Keratinocyte (primary cell): Measurements from ENCODE around the gene SLC4A5. TPM values are rescaled to one million over a fixed set of nuclear protein-coding genes. Genes with fewer than 3 reads are reported as not detected.

Experiments
- DNase-seq: peaks from one replicate; pipeline ENCODE4 v3.0.0-alpha.2; 2011; ENCODE audit warnings: low read depth, missing footprints, low spot score
- FAIRE-seq: peaks from 2 replicates; lab custom pipeline; 2011; peaks lifted over from hg19 to GRCh38; lab: Jason Lieb, UNC
- H2AFZ ChIP-seq: 2 replicates; pipeline ENCODE4 v1.6.0; 2012; ENCODE audit warnings: low read length, control low read depth, inconsistent platforms; ENCODE audit not compliant: control insufficient read depth
- H3K27ac ChIP-seq: 2 replicates; pipeline ENCODE4 v1.5.1; 2011; ENCODE audit warnings: low read length; ENCODE audit not compliant: control insufficient read depth, insufficient read depth
- H3K27me3 ChIP-seq: 3 replicates; pipeline ENCODE4 v1.6.0; 2011; ENCODE audit warnings: low read length; ENCODE audit not compliant: control insufficient read depth, insufficient read depth; ENCODE audit errors: extremely low read depth
- H3K36me3 ChIP-seq, 2 experiments: 2 replicates in 1 of 2; 3 replicates in 1 of 2; pipeline ENCODE4 v1.5.1; 2011; ENCODE audit warnings: low read length in 2 of 2, mild to moderate bottlenecking in 1 of 2; ENCODE audit not compliant: control insufficient read depth in 2 of 2, insufficient read depth in 2 of 2; ENCODE audit errors: extremely low read depth in 1 of 2
- H3K4me1 ChIP-seq: 3 replicates; pipeline ENCODE4 v1.5.1; 2011; ENCODE audit warnings: low read length; ENCODE audit not compliant: control insufficient read depth, insufficient read depth; ENCODE audit errors: extremely low read depth
- H3K4me2 ChIP-seq: 3 replicates; pipeline ENCODE4 v1.6.0; 2011; ENCODE audit warnings: low read depth, low read length; ENCODE audit not compliant: control insufficient read depth, insufficient read depth; ENCODE audit errors: extremely low read depth
- H3K4me3 ChIP-seq, 3 experiments: fragments of 200-600 bp in 1 of 3; sonication (generic) in 1 of 3; 2 replicates in 2 of 3; 3 replicates in 1 of 3; pipeline ENCODE4 v1.5.1; 2011 to 2016; ENCODE audit warnings: low read length in 3 of 3, mild to moderate bottlenecking in 3 of 3, control low read depth in 2 of 3, inconsistent platforms in 1 of 3, low read depth in 1 of 3, mixed read lengths in 1 of 3, mixed run types in 1 of 3, moderate library complexity in 1 of 3; ENCODE audit not compliant: control insufficient read depth in 2 of 3, insufficient read depth in 2 of 3; ENCODE audit errors: extremely low read depth in 1 of 3
- H3K79me2 ChIP-seq: 2 replicates; pipeline ENCODE4 v1.6.0; 2012; ENCODE audit warnings: low read length; ENCODE audit not compliant: control insufficient read depth, insufficient read depth
- H3K9ac ChIP-seq: 3 replicates; pipeline ENCODE4 v1.6.0; 2011; ENCODE audit warnings: low read length; ENCODE audit not compliant: control insufficient read depth, insufficient read depth; ENCODE audit errors: extremely low read depth
- H3K9me1 ChIP-seq: 3 replicates; pipeline ENCODE4 v1.6.0; 2011; ENCODE audit warnings: low read length; ENCODE audit not compliant: control insufficient read depth, insufficient read depth; ENCODE audit errors: extremely low read depth
- H3K9me3 ChIP-seq: 2 replicates; pipeline ENCODE4 v1.5.1; 2012; ENCODE audit warnings: low read depth, low read length; ENCODE audit not compliant: control insufficient read depth
- H4K20me1 ChIP-seq: 3 replicates; pipeline ENCODE4 v1.6.0; 2011; ENCODE audit warnings: low read length; ENCODE audit not compliant: control insufficient read depth, insufficient read depth; ENCODE audit errors: extremely low read depth
- CTCF ChIP-seq, 3 experiments: IDR thresholded peaks in 1 of 3; conservative IDR thresholded peaks in 1 of 3; optimal IDR thresholded peaks in 1 of 3; 2 replicates in 2 of 3; 3 replicates in 1 of 3; pipeline versions ENCODE3 to v1.5.1; 2011; ENCODE audit warnings: low read length in 3 of 3, mild to moderate bottlenecking in 3 of 3, moderate library complexity in 2 of 3, control low read depth in 1 of 3, inconsistent platforms in 1 of 3; ENCODE audit not compliant: insufficient read depth in 2 of 3; ENCODE audit errors: extremely low read depth in 1 of 3
- EZH2 ChIP-seq: IDR thresholded peaks from one replicate; pipeline ENCODE4 v1.6.1; 2012; ENCODE audit warnings: inconsistent platforms, mild to moderate bottlenecking, low read length, moderate library complexity
- dilution Hi-C: fragments of 300-500 bp; cut with MboI; formaldehyde crosslinking; loops from one replicate; pipeline ENCODE4 v1.7.0; 2020; ENCODE audit warnings: low sequenced_read_pairs; ENCODE audit not compliant: extremely low pct_ligation_motif_present
- polyA plus RNA-seq, 5 experiments: library from polyadenylated mRNA; depleted of rRNA in 3 of 5; stranded (reverse) in 3 of 5; stranded (forward) in 1 of 5; unstranded in 1 of 5; fragments of >200 nt; gene quantifications; 1 replicate in 1 of 5; 2 replicates in 3 of 5; 3 replicates in 1 of 5; pipeline versions ENCODE4 v1.2.1 to v1.2.3, GENCODE V29; 2011 to 2012; ENCODE audit warnings: missing spikeins in 2 of 5, low read depth in 1 of 5, low replicate concordance in 1 of 5

SLC4A5 gene
- polyA plus RNA-seq, 1 donor (not counting 4 experiments of a cell fraction or from before 2014, with no cell fraction given) = 0.22 TPM

- H3K36me3 ChIP-seq = no peaks in the 10 kb centered on the region
- H3K9ac ChIP-seq = no peak overlapping the region
- H3K4me3 ChIP-seq = no peak overlapping the region
- no peaks in the 10 kb centered on the region for H4K20me1 ChIP-seq
- no peak overlapping the region for H3K4me2 ChIP-seq
- no peaks in the 10 kb centered on the region for H3K4me1 ChIP-seq
- no peaks in the 10 kb centered on the region for H3K9me3 ChIP-seq
- dilution Hi-C loops = no loop called here
- DNase-seq (no peak), FAIRE-seq (no peak)
- H3K27me3 ChIP-seq = no peaks in the 10 kb centered on the region
- H3K27ac ChIP-seq = no peak overlapping the region
- no peaks in the 10 kb centered on the region for H3K79me2 ChIP-seq
- TF ChIP-seq EZH2 (no peak), CTCF (optimal IDR thresholded peaks at IDR 0.05 in 1 of 3, IDR thresholded peaks at IDR 0.05 in 1 of 3, conservative IDR thresholded peaks at IDR 0.05 in 1 of 3; ENCODE audit: extremely low read depth in 1 of 3, insufficient read depth in 2 of 3, low read length in 3 of 3) (no peak)
- H2AFZ ChIP-seq = no peak overlapping the region
- no peaks in the 10 kb centered on the region for H3K9me1 ChIP-seq
Measured at GRCh38 chr2:74244286-74244685, 98.9 kb downstream of the SLC4A5 start.

GRCh38 chr2:74242354-74243071, 100.7 kb downstream of the SLC4A5 start:
- H3K9ac ChIP-seq = no peak overlapping the region
- no peak for TF ChIP-seq EZH2
- no peak for TF ChIP-seq CTCF (optimal IDR thresholded peaks at IDR 0.05 in 1 of 3, IDR thresholded peaks at IDR 0.05 in 1 of 3, conservative IDR thresholded peaks at IDR 0.05 in 1 of 3; ENCODE audit: extremely low read depth in 1 of 3, insufficient read depth in 2 of 3, low read length in 3 of 3)
- H2AFZ ChIP-seq = no peak overlapping the region
- no peaks in the 10 kb centered on the region for H3K9me1 ChIP-seq
- H3K4me3 ChIP-seq = no peak overlapping the region
- no peaks in the 10 kb centered on the region for H4K20me1 ChIP-seq
- DNase-seq = no peak
- H3K4me2 ChIP-seq = no peak overlapping the region
- H3K27ac ChIP-seq = no peak overlapping the region
- H3K4me1 ChIP-seq = no peaks in the 10 kb centered on the region
- no peak for FAIRE-seq
- H3K9me3 ChIP-seq = no peaks in the 10 kb centered on the region
- no peaks in the 10 kb centered on the region for H3K36me3 ChIP-seq
- dilution Hi-C loops = no loop called here
- no peaks in the 10 kb centered on the region for H3K27me3 ChIP-seq
- H3K79me2 ChIP-seq = no peaks in the 10 kb centered on the region
